Ectodermal cell (in vitro differentiated cells): ENCODE measurements around the gene TNFRSF13B.

ENCODE experiments used
- H3K27ac ChIP-seq: 2 replicates; pipeline ENCODE4 v1.7.0; 2013; ENCODE audit warnings: mild to moderate bottlenecking, low read depth, low read length; ENCODE audit not compliant: insufficient read depth, poor library complexity, severe bottlenecking
- H3K27me3 ChIP-seq: 2 replicates; pipeline ENCODE4 v1.7.0; 2013; ENCODE audit warnings: mild to moderate bottlenecking, low read length; ENCODE audit not compliant: insufficient read depth, control insufficient read depth, poor library complexity, severe bottlenecking
- H3K36me3 ChIP-seq: one replicate; pipeline ENCODE4 v1.7.0; 2013; ENCODE audit warnings: low read length; ENCODE audit not compliant: control insufficient read depth, insufficient read depth
- H3K4me1 ChIP-seq: one replicate; pipeline ENCODE4 v1.7.0; 2013; ENCODE audit warnings: low read length; ENCODE audit not compliant: control insufficient read depth, insufficient read depth
- H3K4me3 ChIP-seq: 2 replicates; pipeline ENCODE4 v1.7.0; 2013; ENCODE audit warnings: low read depth, low read length, control low read depth; ENCODE audit not compliant: insufficient read depth
- H3K9me3 ChIP-seq: 2 replicates; pipeline ENCODE4 v1.7.0; 2013; ENCODE audit warnings: mild to moderate bottlenecking, low read length, moderate library complexity; ENCODE audit not compliant: control insufficient read depth
- WGBS, 2 experiments: methylation state at CpG; one replicate each; pipeline ENCODE4 v1.1.7; 2013; ENCODE audit warnings: missing lambda C conversion rate in 2 of 2; 5-methylcytosine and 5-hydroxymethylcytosine counted together

Gene TNFRSF13B

DNA sequence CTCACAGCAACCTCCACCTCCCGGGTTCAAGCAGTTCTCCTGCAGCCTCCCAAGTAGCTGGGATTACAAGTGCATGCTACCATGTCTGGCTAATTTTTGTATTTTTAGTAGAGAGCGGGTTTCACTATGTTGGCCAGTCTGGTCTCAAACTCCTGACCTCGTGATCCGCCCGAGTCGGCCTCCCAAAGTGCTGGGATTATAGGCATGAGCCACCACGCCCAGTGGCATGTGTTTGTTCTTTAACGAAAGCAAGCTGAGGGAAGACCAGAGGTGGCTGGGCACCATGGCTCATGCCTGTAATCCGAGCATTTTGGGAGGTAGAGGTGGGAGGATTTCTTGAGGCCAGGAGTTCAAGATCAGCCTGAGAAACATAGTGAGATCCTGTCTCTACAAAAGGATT lies 18.1 kb downstream of the TNFRSF13B start:
- no peaks in the 10 kb centered on the region for H3K27me3 ChIP-seq
- no peaks in the 10 kb centered on the region for H3K9me3 ChIP-seq
- H3K36me3 ChIP-seq, result no peaks in the 10 kb centered on the region
- H3K4me1 ChIP-seq, result no peaks in the 10 kb centered on the region
- 89 to 92% methylated on average over 9 of the region's 9 CpGs for WGBS, 2 experiments
- H3K27ac ChIP-seq, result no peak overlapping the region
- no peak overlapping the region for H3K4me3 ChIP-seq

DNA sequence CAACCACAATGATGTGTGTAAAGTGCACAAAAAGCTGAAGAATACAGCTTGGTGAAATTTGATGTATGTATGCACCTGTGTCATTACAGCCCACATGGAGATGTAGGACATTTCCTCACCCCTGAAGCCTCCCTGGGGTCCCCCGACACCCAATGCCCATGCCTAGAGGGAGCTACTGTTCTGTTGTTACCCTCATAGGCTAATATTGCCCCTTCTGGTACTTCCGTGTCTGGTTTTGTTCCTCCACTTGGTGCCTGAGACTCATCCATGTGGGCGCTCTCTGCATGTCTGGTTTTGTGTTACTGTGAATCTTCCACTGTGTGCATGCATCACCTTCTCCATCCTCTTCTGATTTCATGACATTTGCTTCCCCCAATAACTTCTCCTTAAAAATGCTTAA lies 18.6 kb downstream of the TNFRSF13B start:
- Histone ChIP-seq H3K27ac (no peak overlapping the region), H3K36me3 (no peaks in the 10 kb centered on the region), H3K9me3 (no peaks in the 10 kb centered on the region), H3K4me1 (no peaks in the 10 kb centered on the region), H3K4me3 (no peak overlapping the region), H3K27me3 (no peaks in the 10 kb centered on the region)
- WGBS, 2 experiments, result 81 to 86% methylated on average over 3 of the region's 3 CpGs

DNA sequence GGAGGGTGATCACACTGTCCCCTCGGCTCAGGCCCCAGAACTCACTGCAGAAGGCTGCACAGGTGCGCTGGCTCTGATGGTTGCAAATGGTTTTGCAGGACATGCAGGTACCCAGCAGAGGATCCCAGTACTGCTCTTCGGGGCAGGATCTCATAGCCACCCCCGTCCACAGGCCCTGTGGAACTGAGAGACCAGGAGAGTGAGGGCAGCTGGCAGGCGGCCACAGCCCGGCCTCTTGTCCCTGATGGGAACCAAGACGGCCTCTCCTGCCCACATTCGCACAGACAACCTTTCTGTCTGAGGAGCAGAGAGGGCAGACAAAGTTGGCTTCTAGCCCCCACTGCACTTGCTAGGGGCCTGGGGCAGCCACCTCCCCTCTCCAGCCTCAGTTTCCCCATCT lies 19.5 kb downstream of the TNFRSF13B start:
- Histone ChIP-seq H3K27me3 (no peaks in the 10 kb centered on the region), H3K4me1 (no peaks in the 10 kb centered on the region), H3K9me3 (no peaks in the 10 kb centered on the region), H3K27ac (no peak overlapping the region), H3K4me3 (no peak overlapping the region), H3K36me3 (no peaks in the 10 kb centered on the region)
- 81 to 82% methylated on average over 8 of the region's 8 CpGs for WGBS, 2 experiments

DNA sequence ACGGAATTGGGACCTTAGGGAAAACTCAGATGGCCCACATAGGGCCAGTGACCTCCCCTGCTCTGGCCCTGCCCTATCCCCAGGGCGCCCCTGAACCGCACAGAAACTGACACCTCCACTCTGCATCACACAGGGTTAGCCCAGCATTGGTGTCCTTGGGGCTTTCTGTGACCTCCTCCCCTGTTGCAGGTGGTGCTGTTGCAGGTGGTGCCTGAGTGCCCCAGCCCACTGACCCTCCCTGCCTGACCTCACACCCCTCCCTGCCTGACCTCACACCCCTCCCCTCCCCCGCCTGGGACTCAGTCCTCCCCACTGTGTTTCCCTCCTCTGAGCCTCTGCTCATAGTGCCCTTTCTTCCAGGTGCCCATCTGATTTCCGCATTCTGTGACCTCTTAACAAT lies 21.4 kb downstream of the TNFRSF13B start:
- no peaks in the 10 kb centered on the region for H3K27me3 ChIP-seq
- no peak overlapping the region for H3K27ac ChIP-seq
- no peaks in the 10 kb centered on the region for H3K9me3 ChIP-seq
- 87 to 92% methylated on average over 5 of the region's 5 CpGs for WGBS, 2 experiments
- no peak overlapping the region for H3K4me3 ChIP-seq
- no peaks in the 10 kb centered on the region for H3K36me3 ChIP-seq
- no peaks in the 10 kb centered on the region for H3K4me1 ChIP-seq

DNA sequence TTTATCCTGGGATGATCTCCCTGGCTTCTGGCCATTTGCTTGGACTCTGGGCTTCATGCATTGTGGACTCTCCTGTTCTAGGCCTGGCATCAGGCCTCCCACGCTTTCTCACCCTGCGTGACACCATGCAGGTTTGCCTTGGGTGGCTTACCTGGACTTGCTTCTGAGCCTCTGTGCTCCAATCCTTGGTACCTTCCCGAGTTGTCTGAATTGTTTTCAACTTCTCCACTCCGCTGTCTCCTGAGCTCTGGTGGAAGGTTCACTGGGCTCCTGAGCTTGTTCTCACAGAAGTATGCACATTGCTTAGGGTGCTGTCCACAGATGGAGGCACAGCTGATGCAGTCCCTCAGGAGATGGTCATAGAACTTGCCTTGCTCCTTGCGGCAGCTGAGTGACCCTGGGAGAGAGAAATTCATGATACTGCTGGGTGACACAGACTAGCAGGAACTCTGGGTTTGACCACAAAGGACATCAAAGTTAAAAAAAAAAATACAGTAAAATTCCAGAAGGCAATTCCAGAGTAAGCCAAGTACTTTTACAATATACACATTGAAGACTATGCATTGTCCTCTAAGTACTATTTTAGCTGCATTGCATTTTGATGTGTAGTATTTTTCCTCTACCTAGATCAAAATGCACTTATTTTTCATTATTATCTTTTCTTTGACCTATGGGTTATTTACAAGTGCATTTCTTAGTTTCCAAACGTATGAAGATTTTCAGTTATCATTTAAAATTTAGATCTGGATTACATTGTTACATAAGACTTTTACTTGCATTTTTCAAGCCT lies 23.1 kb downstream of the TNFRSF13B start:
- Histone ChIP-seq H3K36me3 (no peaks in the 10 kb centered on the region), H3K4me1 (no peaks in the 10 kb centered on the region), H3K27ac (no peak overlapping the region), H3K4me3 (no peak overlapping the region), H3K9me3 (no peaks in the 10 kb centered on the region), H3K27me3 (no peaks in the 10 kb centered on the region)
- 95 to 97% methylated on average over 5 of the region's 6 CpGs for WGBS, 2 experiments

DNA sequence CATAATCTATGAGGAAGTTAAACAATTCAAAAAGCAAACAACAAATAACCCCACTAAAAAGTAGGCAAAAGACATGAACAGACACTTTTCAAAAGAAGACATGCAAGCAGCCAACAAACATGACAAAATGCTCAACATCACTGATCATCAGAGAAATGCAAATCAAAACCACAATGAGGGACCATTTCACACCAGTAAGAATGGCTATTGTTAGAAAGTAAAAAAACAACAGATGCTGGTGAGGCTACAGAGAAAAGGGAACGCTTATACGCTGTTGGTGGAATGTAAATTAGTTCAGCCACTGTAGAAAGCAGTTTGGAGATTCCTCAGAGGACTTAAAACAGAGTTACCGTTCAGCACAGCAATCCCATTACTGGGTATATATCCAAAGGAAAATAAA lies 24.4 kb downstream of the TNFRSF13B start:
- no peaks in the 10 kb centered on the region for H3K4me1 ChIP-seq
- no peaks in the 10 kb centered on the region for H3K27me3 ChIP-seq
- H3K9me3 ChIP-seq, result no peaks in the 10 kb centered on the region
- 68 to 81% methylated on average over 3 of the region's 3 CpGs for WGBS, 2 experiments
- no peak overlapping the region for H3K27ac ChIP-seq
- no peaks in the 10 kb centered on the region for H3K36me3 ChIP-seq
- H3K4me3 ChIP-seq, result no peak overlapping the region

DNA sequence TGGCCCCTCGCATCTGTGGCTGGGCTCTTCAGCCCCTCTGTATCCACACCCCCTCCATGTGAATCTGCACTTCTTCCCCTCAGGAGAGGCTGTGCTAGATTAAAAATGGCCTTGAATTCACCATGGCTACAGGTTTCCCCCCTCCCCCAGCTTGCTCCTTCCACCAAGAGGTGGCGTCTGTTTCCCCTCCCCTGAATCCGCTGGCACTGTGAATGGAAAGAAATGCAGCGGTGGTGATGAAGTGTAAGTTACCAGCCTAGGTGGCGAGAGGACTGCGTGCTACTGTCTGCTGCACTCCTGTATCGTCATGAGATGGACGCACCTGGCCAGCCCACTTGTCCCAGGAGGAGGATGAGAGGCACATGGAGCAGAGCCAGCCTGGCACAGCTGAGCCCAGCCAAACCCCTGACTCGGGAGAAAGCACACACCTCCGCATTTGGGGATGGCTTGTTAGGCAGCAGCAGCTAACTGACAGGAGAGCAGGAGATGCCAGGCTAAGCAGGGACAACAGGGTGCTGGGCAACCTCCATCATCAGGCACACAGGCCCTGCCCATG lies 26.2 kb downstream of the TNFRSF13B start:
- Histone ChIP-seq H3K27ac (no peak overlapping the region), H3K4me3 (no peak overlapping the region), H3K27me3 (no peaks in the 10 kb centered on the region), H3K9me3 (no peaks in the 10 kb centered on the region), H3K36me3 (no peaks in the 10 kb centered on the region), H3K4me1 (no peaks in the 10 kb centered on the region)
- WGBS, 2 experiments, result 69 to 70% methylated on average over 10 of the region's 10 CpGs

DNA sequence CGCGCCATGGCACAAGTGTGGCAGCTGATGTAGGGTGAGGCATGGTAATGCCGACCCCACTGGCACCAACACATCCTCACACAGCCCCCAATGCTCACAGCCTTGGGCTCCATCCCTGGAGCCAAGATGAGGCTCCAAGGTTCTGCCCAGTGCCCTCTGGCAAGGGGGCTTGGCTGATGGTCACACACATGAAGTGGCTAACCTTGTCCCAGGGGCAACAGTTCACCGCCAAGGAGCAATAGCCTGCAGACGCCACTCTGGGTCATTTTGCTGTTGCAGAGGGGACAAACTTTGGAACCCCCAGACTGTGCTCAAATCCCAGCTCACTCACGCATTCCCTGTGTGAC lies 26.8 kb downstream of the TNFRSF13B start:
- no peaks in the 10 kb centered on the region for H3K4me1 ChIP-seq
- 89 to 95% methylated on average over 6 of the region's 6 CpGs for WGBS, 2 experiments
- H3K9me3 ChIP-seq, result no peaks in the 10 kb centered on the region
- no peaks in the 10 kb centered on the region for H3K36me3 ChIP-seq
- no peak overlapping the region for H3K4me3 ChIP-seq
- H3K27me3 ChIP-seq, result no peaks in the 10 kb centered on the region
- no peak overlapping the region for H3K27ac ChIP-seq

DNA sequence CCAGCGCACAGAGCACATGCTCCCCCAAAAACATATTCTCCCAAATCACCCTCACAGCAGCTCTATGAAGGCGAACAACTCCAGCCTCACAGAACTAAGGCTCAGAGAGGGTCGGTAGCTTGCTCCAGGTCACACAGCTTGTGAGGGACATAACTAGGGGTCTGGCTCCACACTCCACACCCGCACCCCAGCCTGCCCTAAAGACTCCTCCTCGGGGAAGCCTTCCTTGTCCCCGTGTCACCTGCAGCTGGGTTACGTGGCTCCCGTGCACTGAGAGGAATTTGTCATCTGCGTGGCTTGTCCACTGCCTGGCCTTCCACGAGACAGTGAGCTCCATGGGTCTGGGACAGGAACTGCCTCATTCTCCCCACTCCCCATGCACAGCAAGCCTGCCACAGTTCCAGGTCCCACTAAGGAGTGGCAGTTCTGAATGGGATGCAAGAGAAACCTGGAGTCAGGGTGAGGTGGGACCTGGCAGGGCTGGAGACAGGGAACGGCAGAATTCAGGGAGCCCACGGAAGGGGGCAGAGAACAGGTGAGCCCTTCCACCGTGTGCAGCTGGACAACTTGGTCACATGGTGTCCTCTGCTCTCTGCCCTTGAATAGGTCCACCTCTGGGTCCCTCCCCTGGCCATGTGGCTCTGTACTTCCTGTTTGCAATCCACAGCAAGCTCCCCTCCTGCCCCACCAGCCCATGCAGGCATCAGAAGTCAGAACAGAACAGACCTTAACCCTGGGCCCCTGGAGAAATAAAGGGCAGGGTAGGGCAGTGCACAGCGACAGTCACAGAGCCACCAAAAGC lies 27.4 kb downstream of the TNFRSF13B start:
- Histone ChIP-seq H3K27ac (no peak overlapping the region), H3K27me3 (no peaks in the 10 kb centered on the region), H3K4me1 (peaks cover 4% of the 10 kb centered on the region), H3K36me3 (no peaks in the 10 kb centered on the region), H3K9me3 (no peaks in the 10 kb centered on the region), H3K4me3 (no peak overlapping the region)
- WGBS, 2 experiments, result 92% methylated on average over 14 of the region's 14 CpGs

DNA sequence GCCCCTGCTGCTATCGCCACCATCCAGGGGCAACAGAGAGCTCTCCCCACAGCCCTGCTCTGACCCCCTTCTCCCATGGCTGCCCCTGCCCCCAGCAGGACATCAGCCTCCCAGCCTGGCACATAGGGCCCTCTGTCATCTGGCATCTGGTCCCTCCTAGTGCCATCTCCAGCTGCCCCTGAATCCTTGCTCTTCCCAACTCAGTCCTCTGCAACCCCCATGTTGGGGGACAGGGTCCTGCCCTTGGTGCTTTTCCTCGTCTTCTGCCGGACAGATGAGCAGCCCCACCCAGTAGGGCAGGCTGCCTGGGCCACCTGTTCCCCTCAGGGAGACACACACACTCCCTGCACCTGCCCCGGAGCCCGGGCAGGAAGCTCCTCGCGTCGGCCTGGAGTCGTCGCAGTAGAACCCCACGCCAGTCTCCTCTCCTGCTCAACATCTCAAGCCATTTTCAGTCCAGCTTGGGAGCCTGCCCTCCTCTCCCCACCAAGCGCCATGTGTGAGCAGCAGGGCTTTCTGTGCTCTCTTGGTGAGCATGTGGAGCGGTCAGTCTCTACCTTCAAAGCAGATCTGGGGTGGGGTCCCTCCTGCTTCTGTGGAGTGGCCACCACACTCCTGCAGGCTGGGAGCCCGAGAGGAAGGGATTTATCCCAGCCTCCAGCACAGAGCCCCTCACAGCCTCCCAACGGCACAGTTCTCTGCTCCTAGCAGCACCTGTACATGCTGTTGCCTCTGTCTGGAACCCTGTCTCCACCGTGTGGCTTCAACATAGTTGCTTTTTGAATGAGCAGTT lies 28.2 kb downstream of the TNFRSF13B start:
- Histone ChIP-seq H3K27ac (no peak overlapping the region), H3K9me3 (no peaks in the 10 kb centered on the region), H3K4me3 (no peak overlapping the region), H3K36me3 (no peaks in the 10 kb centered on the region), H3K27me3 (no peaks in the 10 kb centered on the region), H3K4me1 (peaks cover 4% of the 10 kb centered on the region)
- WGBS, 2 experiments, result 91 to 94% methylated on average over 16 of the region's 16 CpGs
